WTC11 (cell line): ENCODE data around the gene ZNF397. TPM values are rescaled to one million over a fixed set of nuclear protein-coding genes. Genes with fewer than 3 reads are reported as not detected.

Source experiments
- MXD4 ChIP-seq: fragments of 250-450 bp; sonication (Bioruptor Pico); IDR thresholded peaks from 2 replicates; pipeline ENCODE4 v1.8.0; 2021; ENCODE audit warnings: mild to moderate bottlenecking, moderate library complexity, borderline replicate concordance
- total RNA-seq: library from RNA; stranded (reverse); gene quantifications from 3 replicates; pipeline ENCODE4 v1.2.3, GENCODE V29; 2021
- TF ChIP-seq, protein P1 (sequence below): fragments of 200-600 bp; IDR thresholded peaks from 2 replicates; pipeline ENCODE4 v1.8.0; 2022; ENCODE audit warnings: antibody characterized with exemption

The ZNF397 gene
- total RNA-seq, 1 experiment from 2014 or later: 44.0 TPM

DNA sequence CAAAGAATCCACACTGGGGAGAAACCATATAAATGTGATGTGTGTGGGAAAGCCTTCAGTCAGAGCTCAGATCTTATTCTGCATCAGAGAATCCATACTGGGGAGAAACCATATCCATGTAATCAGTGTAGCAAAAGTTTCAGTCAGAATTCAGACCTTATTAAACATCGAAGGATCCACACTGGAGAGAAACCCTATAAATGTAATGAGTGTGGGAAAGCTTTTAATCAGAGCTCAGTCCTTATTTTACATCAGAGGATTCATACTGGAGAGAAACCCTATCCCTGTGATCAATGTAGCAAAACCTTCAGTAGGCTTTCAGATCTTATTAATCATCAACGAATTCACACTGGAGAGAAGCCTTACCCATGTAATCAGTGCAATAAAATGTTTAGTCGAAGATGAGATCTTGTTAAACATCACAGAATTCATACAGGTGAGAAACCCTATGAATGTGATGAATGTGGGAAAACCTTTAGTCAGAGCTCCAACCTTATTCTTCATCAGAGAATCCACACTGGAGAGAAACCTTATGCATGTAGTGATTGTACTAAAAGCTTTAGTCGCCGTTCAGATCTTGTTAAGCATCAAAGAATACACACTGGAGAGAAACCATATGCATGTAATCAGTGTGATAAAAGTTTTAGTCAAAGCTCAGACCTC lies 65.9 kb downstream of the ZNF397 start (continued):
- no peak for TF ChIP-seq MXD4
- TF ChIP-seq, protein P1, sequence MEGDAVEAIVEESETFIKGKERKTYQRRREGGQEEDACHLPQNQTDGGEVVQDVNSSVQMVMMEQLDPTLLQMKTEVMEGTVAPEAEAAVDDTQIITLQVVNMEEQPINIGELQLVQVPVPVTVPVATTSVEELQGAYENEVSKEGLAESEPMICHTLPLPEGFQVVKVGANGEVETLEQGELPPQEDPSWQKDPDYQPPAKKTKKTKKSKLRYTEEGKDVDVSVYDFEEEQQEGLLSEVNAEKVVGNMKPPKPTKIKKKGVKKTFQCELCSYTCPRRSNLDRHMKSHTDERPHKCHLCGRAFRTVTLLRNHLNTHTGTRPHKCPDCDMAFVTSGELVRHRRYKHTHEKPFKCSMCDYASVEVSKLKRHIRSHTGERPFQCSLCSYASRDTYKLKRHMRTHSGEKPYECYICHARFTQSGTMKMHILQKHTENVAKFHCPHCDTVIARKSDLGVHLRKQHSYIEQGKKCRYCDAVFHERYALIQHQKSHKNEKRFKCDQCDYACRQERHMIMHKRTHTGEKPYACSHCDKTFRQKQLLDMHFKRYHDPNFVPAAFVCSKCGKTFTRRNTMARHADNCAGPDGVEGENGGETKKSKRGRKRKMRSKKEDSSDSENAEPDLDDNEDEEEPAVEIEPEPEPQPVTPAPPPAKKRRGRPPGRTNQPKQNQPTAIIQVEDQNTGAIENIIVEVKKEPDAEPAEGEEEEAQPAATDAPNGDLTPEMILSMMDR: no peak

Other genes with a start within 250 kb of the ZNF397 start
- gene MAPRE2, start 199.6 kb upstream of the ZNF397 start, total RNA-seq: 20.4 to 21.2 TPM (median 20.8 TPM) in 3 replicates
- 21.9 to 24.3 TPM (median 22.6 TPM) in 3 replicates for gene ZSCAN30, start 49.2 kb downstream of the ZNF397 start, total RNA-seq
- gene ZNF24, start 103.4 kb downstream of the ZNF397 start, total RNA-seq: 56.9 to 59.0 TPM (median 58.3 TPM) in 3 replicates
- 1.0 to 1.9 TPM (median 1.5 TPM) in 3 replicates for gene ZNF396, start 136.3 kb downstream of the ZNF397 start, total RNA-seq